ENCODE results near the gene JAZF1.

GRCh38 chr7:28102797-28103196 is 77.8 kb downstream of the JAZF1 start:
- TF ChIP-seq, protein P1, sequence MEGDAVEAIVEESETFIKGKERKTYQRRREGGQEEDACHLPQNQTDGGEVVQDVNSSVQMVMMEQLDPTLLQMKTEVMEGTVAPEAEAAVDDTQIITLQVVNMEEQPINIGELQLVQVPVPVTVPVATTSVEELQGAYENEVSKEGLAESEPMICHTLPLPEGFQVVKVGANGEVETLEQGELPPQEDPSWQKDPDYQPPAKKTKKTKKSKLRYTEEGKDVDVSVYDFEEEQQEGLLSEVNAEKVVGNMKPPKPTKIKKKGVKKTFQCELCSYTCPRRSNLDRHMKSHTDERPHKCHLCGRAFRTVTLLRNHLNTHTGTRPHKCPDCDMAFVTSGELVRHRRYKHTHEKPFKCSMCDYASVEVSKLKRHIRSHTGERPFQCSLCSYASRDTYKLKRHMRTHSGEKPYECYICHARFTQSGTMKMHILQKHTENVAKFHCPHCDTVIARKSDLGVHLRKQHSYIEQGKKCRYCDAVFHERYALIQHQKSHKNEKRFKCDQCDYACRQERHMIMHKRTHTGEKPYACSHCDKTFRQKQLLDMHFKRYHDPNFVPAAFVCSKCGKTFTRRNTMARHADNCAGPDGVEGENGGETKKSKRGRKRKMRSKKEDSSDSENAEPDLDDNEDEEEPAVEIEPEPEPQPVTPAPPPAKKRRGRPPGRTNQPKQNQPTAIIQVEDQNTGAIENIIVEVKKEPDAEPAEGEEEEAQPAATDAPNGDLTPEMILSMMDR (IDR thresholded peaks at IDR 0.05; ENCODE audit: poor library complexity), result no peak
- no peak for TF ChIP-seq EZH2phosphoT487 (IDR thresholded peaks at IDR 0.05; ENCODE audit: low read depth, severe bottlenecking, unreplicated experiment)

All from hepatocyte (in vitro differentiated cells).